Measurements from ENCODE around the gene NR3C2.

The NR3C2 gene

GRCh38 chr4:148069895-148070178 lies 372.4 kb downstream of the NR3C2 start:
- TF ChIP-seq CTCF (IDR thresholded peaks at IDR 0.05) (no peak), ZFX (IDR thresholded peaks at IDR 0.05; ENCODE audit: borderline replicate concordance) (no peak)
- no peak overlapping the region for H3K27ac ChIP-seq

- H3K27ac ChIP-seq, result no peak overlapping the region
- TF ChIP-seq CTCF (IDR thresholded peaks at IDR 0.05), result no peak
- no peak for TF ChIP-seq ZFX (IDR thresholded peaks at IDR 0.05; ENCODE audit: borderline replicate concordance)
Measured at GRCh38 chr4:148069086-148069894, 372.9 kb downstream of the NR3C2 start.

- no peak overlapping the region for H3K27ac ChIP-seq
- no peak for TF ChIP-seq CTCF (IDR thresholded peaks at IDR 0.05)
- TF ChIP-seq ZFX (IDR thresholded peaks at IDR 0.05; ENCODE audit: borderline replicate concordance), result no peak
Measured at GRCh38 chr4:148068065-148068911, 373.9 kb downstream of the NR3C2 start.

GRCh38 chr4:148067301-148067916 lies 374.8 kb downstream of the NR3C2 start:
- no peak for TF ChIP-seq ZFX (IDR thresholded peaks at IDR 0.05; ENCODE audit: borderline replicate concordance)
- TF ChIP-seq CTCF (IDR thresholded peaks at IDR 0.05), result no peak
- no peak overlapping the region for H3K27ac ChIP-seq

DNA sequence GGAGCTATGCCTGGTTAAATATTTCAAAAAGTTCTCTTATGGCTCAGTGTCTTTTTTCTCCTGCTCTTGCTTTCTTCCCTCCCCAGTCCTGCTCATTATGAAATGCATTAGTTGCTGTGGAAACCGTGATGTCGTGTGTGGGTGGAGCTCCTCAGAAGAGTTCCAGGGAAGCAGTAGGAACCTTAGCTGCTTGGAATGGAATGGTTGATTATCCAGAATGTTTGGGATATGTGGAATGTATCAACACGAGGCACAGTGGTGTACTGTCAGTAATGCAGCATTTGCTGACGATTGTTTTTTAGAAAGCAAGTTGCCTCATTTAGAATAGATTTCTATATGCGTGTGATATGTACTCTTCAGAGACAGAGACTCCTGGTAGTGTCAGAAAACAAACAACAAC lies 377.1 kb downstream of the NR3C2 start:
- H3K27ac ChIP-seq, result no peak overlapping the region
- TF ChIP-seq ZFX (IDR thresholded peaks at IDR 0.05; ENCODE audit: borderline replicate concordance) (no peak), CTCF (IDR thresholded peaks at IDR 0.05) (no peak)

GRCh38 chr4:148064451-148064850 lies 377.8 kb downstream of the NR3C2 start:
- no peak overlapping the region for H3K27ac ChIP-seq
- TF ChIP-seq ZFX (IDR thresholded peaks at IDR 0.05; ENCODE audit: borderline replicate concordance) (no peak), CTCF (IDR thresholded peaks at IDR 0.05) (no peak)
